Breast epithelium (tissue), 4 donors: ENCODE measurements around the gene SNX25. TPM values are rescaled to one million over a fixed set of nuclear protein-coding genes. Genes with fewer than 3 reads are reported as not detected.

Source experiments
- DNase-seq, 2 donors: peaks; one replicate each; pipeline ENCODE4 v3.0.0-alpha.2; 2019; ENCODE audit warnings: low spot score in 2 of 2
- H3K27ac ChIP-seq, 2 donors: fragments of 200-600 bp; sonication (generic) in 1 of 2; one replicate each; pipeline ENCODE4 v1.5.1; 2016 to 2019; ENCODE audit warnings: mild to moderate bottlenecking in 1 of 2
- H3K27me3 ChIP-seq, 2 donors: fragments of 200-600 bp; sonication (generic) in 1 of 2; one replicate each; pipeline versions ENCODE4 v1.5.1 to v1.6.0; 2017 to 2019; ENCODE audit warnings: control low read depth in 1 of 2, mild to moderate bottlenecking in 1 of 2
- H3K36me3 ChIP-seq: fragments of 200-600 bp; one replicate; pipeline ENCODE4 v1.5.1; 2019
- H3K4me1 ChIP-seq, 2 donors: fragments of 200-600 bp; sonication (generic); one replicate each; pipeline ENCODE4 v1.5.1; 2016 to 2019; ENCODE audit warnings: control low read depth in 1 of 2
- H3K4me3 ChIP-seq, 3 donors: fragments of 200-600 bp; sonication (generic); 1 replicate in 2 of 3; 2 replicates in 1 of 3; pipeline ENCODE4 v1.5.1; 2016 to 2019; ENCODE audit warnings: mild to moderate bottlenecking in 3 of 3, moderate library complexity in 2 of 3
- H3K9me3 ChIP-seq, 2 donors: fragments of 200-600 bp; sonication (generic) in 1 of 2; one replicate each; pipeline ENCODE4 v1.5.1; 2016 to 2019; ENCODE audit warnings: control low read depth in 1 of 2
- POLR2A ChIP-seq: fragments of 450-650 bp; IDR thresholded peaks from one replicate; pipeline ENCODE4 v1.6.1; 2016; ENCODE audit warnings: antibody characterized with exemption, mild to moderate bottlenecking, moderate library complexity
- POLR2AphosphoS5 ChIP-seq, 3 donors: sonication (generic); formaldehyde crosslinking; IDR thresholded peaks; one replicate each; pipeline ENCODE4 v1.6.1; 2017; ENCODE audit warnings: antibody characterized with exemption in 3 of 3
- intact Hi-C: fragments of 100-400 bp; cut with DNase I; formaldehyde crosslinking; loops from one replicate; pipeline ENCODE4 v1.15.1; 2023; ENCODE audit warnings: low total_unique reads
- total RNA-seq, 3 donors: library from RNA; depleted of rRNA; stranded (reverse); fragments of >200 nt; gene quantifications; one replicate each; pipeline ENCODE4 v1.1.0, GENCODE V29; 2016
- TF ChIP-seq, protein P1 (sequence below), 3 donors: fragments of 450-650 bp; IDR thresholded peaks; one replicate each; pipeline ENCODE4 v1.5.1; 2016 to 2017; ENCODE audit warnings: antibody characterized with exemption in 3 of 3, mild to moderate bottlenecking in 3 of 3, moderate library complexity in 3 of 3

The SNX25 gene
- total RNA-seq, 3 donors from 2014 or later = 16.8 to 30.1 (median 29.8) TPM

GRCh38 chr4:185182239-185182638 is 27.2 kb upstream of the SNX25 start:
- Histone ChIP-seq H3K27ac (no peak overlapping the region), H3K9me3 (no peaks in the 10 kb centered on the region), H3K27me3 (no peaks in the 10 kb centered on the region), H3K4me3 (no peak overlapping the region), H3K36me3 (no peaks in the 10 kb centered on the region), H3K4me1 (no peaks in the 10 kb centered on the region)
- no peak for TF ChIP-seq POLR2AphosphoS5 (IDR thresholded peaks at IDR 0.05)
- TF ChIP-seq, protein P1, sequence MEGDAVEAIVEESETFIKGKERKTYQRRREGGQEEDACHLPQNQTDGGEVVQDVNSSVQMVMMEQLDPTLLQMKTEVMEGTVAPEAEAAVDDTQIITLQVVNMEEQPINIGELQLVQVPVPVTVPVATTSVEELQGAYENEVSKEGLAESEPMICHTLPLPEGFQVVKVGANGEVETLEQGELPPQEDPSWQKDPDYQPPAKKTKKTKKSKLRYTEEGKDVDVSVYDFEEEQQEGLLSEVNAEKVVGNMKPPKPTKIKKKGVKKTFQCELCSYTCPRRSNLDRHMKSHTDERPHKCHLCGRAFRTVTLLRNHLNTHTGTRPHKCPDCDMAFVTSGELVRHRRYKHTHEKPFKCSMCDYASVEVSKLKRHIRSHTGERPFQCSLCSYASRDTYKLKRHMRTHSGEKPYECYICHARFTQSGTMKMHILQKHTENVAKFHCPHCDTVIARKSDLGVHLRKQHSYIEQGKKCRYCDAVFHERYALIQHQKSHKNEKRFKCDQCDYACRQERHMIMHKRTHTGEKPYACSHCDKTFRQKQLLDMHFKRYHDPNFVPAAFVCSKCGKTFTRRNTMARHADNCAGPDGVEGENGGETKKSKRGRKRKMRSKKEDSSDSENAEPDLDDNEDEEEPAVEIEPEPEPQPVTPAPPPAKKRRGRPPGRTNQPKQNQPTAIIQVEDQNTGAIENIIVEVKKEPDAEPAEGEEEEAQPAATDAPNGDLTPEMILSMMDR (IDR thresholded peaks at IDR 0.05) = no peak
- TF ChIP-seq POLR2A = no peak
- intact Hi-C loops = loop anchor here (1.0 to 5.0 kb wide), 2 partner anchors 12 to 40 kb away; partner anchors contain the start of gene SLC25A4
- DNase-seq = no peak

DNA sequence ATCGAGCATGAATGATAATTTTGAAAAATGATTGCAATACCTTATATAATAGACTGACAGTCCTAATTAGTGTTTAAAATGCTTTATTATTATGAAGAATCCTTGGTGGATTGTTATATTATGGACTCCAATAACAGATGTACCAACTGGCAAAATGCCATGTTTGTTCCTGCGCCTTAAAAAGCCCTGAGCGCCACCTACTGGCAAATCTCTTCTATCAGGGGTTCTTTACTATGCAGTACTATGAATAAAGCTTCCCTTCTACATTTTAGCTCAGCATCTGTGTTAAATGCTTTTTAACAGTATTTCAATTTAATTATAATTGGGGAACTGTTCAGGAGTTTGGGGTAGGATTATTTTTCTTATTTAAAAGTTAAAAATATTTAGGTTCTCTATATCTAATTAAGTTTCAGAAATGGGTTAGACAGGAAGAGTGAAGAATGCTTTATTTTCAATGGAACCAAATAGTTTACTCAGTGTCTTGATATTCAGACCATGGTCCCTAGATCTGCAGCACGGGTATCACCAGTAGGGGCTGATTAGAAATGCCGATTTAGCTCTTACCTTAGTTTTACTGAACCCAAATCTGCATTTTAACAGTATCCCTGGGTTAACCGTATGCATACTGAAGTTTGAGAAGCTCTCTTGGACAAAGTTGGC is 25.6 kb upstream of the SNX25 start:
- intact Hi-C loops = loop anchor here (5.0 kb wide), 1 partner anchor 41 kb away; the partner anchor contains the start of gene SLC25A4
- TF ChIP-seq, protein P1 (IDR thresholded peaks at IDR 0.05) = peak in 2 of 3 donors; percentile 65 to 72
- TF ChIP-seq POLR2AphosphoS5 (IDR thresholded peaks at IDR 0.05) (no peak), POLR2A (no peak)
- no peak overlapping the region for H3K4me3 ChIP-seq
- H3K4me1 ChIP-seq = no peaks in the 10 kb centered on the region
- peak; percentile 71 for DNase-seq
- H3K27me3 ChIP-seq = no peaks in the 10 kb centered on the region
- no peaks in the 10 kb centered on the region for H3K36me3 ChIP-seq
- peak overlapping the region in 1 of 2 donors; percentile 10 for H3K27ac ChIP-seq
- H3K9me3 ChIP-seq = no peaks in the 10 kb centered on the region

DNA sequence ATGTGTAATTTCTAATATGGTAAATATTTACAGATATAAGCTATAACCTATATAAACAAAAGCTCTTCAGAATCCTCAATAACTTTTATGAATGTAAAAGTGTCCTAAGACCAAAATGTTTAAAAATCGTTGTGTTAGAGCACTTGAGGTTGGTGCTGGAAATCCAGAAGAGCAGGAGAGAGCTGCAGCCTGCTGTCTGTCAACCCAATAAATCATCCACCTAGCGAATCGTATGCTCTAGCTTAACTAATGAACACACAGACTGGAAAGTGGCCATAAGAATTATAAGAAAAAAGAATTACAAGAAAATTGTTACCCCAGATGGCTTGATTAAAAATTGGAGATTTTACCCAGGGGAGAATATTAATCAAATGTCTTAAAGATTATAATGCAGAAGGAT is 22.6 kb upstream of the SNX25 start:
- Histone ChIP-seq H3K4me1 (no peaks in the 10 kb centered on the region), H3K4me3 (no peak overlapping the region), H3K27ac (no peak overlapping the region), H3K9me3 (no peaks in the 10 kb centered on the region), H3K27me3 (no peaks in the 10 kb centered on the region), H3K36me3 (no peaks in the 10 kb centered on the region)
- intact Hi-C loops = no loop called here
- DNase-seq = no peak
- TF ChIP-seq POLR2AphosphoS5 (IDR thresholded peaks at IDR 0.05) = no peak

GRCh38 chr4:185189606-185190305 is 19.6 kb upstream of the SNX25 start:
- no peak for TF ChIP-seq POLR2A

DNA sequence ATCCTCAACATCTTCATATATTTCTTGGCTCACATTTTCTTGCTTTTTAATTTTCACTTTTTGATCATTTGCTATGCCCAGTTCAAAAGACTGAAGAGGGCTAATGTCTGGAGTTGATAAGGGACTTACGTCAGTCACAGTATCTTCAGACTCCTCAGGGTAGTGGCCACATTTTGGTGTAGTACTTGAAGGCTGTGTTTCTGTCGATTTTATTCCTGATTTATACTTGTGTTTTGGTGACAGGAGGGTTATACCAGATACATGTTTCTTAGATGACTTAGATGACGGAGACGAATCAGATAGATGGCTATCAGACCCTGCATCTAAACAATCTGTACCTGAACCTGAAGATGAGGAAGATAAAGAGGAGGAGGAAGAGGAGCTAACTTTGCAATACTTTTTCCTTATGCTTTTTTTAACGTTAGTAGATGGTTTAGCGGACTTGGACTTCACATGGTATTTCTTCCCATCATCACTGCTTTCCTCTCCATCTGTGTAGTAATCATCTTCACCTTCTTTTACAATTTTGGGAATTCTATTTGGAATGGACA is 19.0 kb upstream of the SNX25 start:
- no peak overlapping the region for H3K4me3 ChIP-seq
- intact Hi-C loops = no loop called here
- TF ChIP-seq POLR2AphosphoS5 (IDR thresholded peaks at IDR 0.05) (no peak), POLR2A (no peak)
- TF ChIP-seq, protein P1 (IDR thresholded peaks at IDR 0.05) = no peak
- H3K27ac ChIP-seq = no peak overlapping the region
- H3K9me3 ChIP-seq = no peaks in the 10 kb centered on the region
- H3K4me1 ChIP-seq = no peaks in the 10 kb centered on the region
- no peaks in the 10 kb centered on the region for H3K27me3 ChIP-seq
- H3K36me3 ChIP-seq = no peaks in the 10 kb centered on the region
- DNase-seq = no peak

More at GRCh38 chr4:185189606-185190305, 19.6 kb upstream of the SNX25 start:
- H3K27ac ChIP-seq = no peak overlapping the region
- H3K4me3 ChIP-seq = no peak overlapping the region
- no peaks in the 10 kb centered on the region for H3K9me3 ChIP-seq
- H3K4me1 ChIP-seq = no peaks in the 10 kb centered on the region
- DNase-seq = no peak
- no peaks in the 10 kb centered on the region for H3K27me3 ChIP-seq
- H3K36me3 ChIP-seq = no peaks in the 10 kb centered on the region
- intact Hi-C loops = no loop called here

- Histone ChIP-seq H3K9me3 (no peaks in the 10 kb centered on the region), H3K27ac (no peak overlapping the region), H3K4me1 (no peaks in the 10 kb centered on the region), H3K27me3 (no peaks in the 10 kb centered on the region), H3K36me3 (no peaks in the 10 kb centered on the region), H3K4me3 (no peak overlapping the region)
- intact Hi-C loops = no loop called here
- DNase-seq = no peak
- TF ChIP-seq, protein P1 (IDR thresholded peaks at IDR 0.05) = no peak
- no peak for TF ChIP-seq POLR2A
- TF ChIP-seq POLR2AphosphoS5 (IDR thresholded peaks at IDR 0.05) = no peak
Measured at GRCh38 chr4:185192059-185192458, 17.3 kb upstream of the SNX25 start.
